Suprapubic skin (tissue), 4 donors: ENCODE data around the gene RPH3AL.

Source experiments
- POLR2A ChIP-seq, 2 donors: fragments of 450-650 bp; IDR thresholded peaks; one replicate each; pipeline ENCODE4 v1.6.1; 2017; ENCODE audit warnings: antibody characterized with exemption in 2 of 2, mild to moderate bottlenecking in 2 of 2, moderate library complexity in 2 of 2
- POLR2AphosphoS5 ChIP-seq, 3 donors: sonication (generic); formaldehyde crosslinking; IDR thresholded peaks; one replicate each; pipeline ENCODE4 v1.6.1; 2017; ENCODE audit warnings: antibody characterized with exemption in 3 of 3
- TF ChIP-seq, protein P1 (sequence below), 2 donors: fragments of 200-600 bp in 1 of 2; fragments of 450-650 bp in 1 of 2; sonication (generic) in 1 of 2; IDR thresholded peaks; one replicate each; pipeline ENCODE4 v1.5.1; 2016 to 2019; ENCODE audit warnings: antibody characterized with exemption in 2 of 2, mild to moderate bottlenecking in 1 of 2, moderate library complexity in 1 of 2

- no peak for TF ChIP-seq POLR2AphosphoS5 (IDR thresholded peaks at IDR 0.05)
- no peak for TF ChIP-seq POLR2A (IDR thresholded peaks at IDR 0.05)
- TF ChIP-seq, protein P1, sequence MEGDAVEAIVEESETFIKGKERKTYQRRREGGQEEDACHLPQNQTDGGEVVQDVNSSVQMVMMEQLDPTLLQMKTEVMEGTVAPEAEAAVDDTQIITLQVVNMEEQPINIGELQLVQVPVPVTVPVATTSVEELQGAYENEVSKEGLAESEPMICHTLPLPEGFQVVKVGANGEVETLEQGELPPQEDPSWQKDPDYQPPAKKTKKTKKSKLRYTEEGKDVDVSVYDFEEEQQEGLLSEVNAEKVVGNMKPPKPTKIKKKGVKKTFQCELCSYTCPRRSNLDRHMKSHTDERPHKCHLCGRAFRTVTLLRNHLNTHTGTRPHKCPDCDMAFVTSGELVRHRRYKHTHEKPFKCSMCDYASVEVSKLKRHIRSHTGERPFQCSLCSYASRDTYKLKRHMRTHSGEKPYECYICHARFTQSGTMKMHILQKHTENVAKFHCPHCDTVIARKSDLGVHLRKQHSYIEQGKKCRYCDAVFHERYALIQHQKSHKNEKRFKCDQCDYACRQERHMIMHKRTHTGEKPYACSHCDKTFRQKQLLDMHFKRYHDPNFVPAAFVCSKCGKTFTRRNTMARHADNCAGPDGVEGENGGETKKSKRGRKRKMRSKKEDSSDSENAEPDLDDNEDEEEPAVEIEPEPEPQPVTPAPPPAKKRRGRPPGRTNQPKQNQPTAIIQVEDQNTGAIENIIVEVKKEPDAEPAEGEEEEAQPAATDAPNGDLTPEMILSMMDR (IDR thresholded peaks at IDR 0.05) = no peak
These were observed 6.0 kb upstream of the RPH3AL start for GRCh38 chr17:358491-359151.
